SH-SY5Y (cell line): ENCODE data around the gene HAUS7.

Source experiments
- GATA2 ChIP-seq: IDR thresholded peaks from 2 replicates; pipeline ENCODE4 v1.6.1; 2011; ENCODE audit warnings: mild to moderate bottlenecking, low read depth, low read length
- GATA3 ChIP-seq: IDR thresholded peaks from 2 replicates; pipeline ENCODE4 v1.6.1; 2011; ENCODE audit warnings: low read depth, mild to moderate bottlenecking, low read length, moderate library complexity

Gene HAUS7

GRCh38 chrX:153470411-153471363 is at the start of gene HAUS7:
Gene HAUS7 (minus strand): TSS chrX:153470576. CDS start chrX:153470557, 19 bp downstream.
- TF ChIP-seq GATA2 (no peak), GATA3 (no peak)

GRCh38 chrX:153519569-153520286 is 49.4 kb upstream of the HAUS7 start:
- no peak for TF ChIP-seq GATA3
- no peak for TF ChIP-seq GATA2

- TF ChIP-seq GATA3 = no peak
- TF ChIP-seq GATA2 = no peak
Measured at GRCh38 chrX:153517946-153518834, 47.8 kb upstream of the HAUS7 start.

- TF ChIP-seq GATA3 (no peak), GATA2 (no peak)
Measured at GRCh38 chrX:153517423-153517822, 47.0 kb upstream of the HAUS7 start, which contains the start of gene ATP2B3. Gene ATP2B3 (plus strand): TSS chrX:153517642. CDS start chrX:153536248, 18,606 bp downstream.

- TF ChIP-seq GATA2 (no peak), GATA3 (no peak)
Measured at GRCh38 chrX:153516073-153516472, 45.7 kb upstream of the HAUS7 start.

- no peak for TF ChIP-seq GATA2
- TF ChIP-seq GATA3 = no peak
Measured at GRCh38 chrX:153515435-153515834, 45.1 kb upstream of the HAUS7 start.

- no peak for TF ChIP-seq GATA3
- no peak for TF ChIP-seq GATA2
Measured at GRCh38 chrX:153514259-153514658, 43.9 kb upstream of the HAUS7 start.

- no peak for TF ChIP-seq GATA2
- no peak for TF ChIP-seq GATA3
Measured at GRCh38 chrX:153513265-153513664, 42.9 kb upstream of the HAUS7 start.

- no peak for TF ChIP-seq GATA3
- no peak for TF ChIP-seq GATA2
Measured at GRCh38 chrX:153512501-153512893, 42.1 kb upstream of the HAUS7 start.

- no peak for TF ChIP-seq GATA2
- TF ChIP-seq GATA3 = no peak
Measured at GRCh38 chrX:153511784-153512500, 41.6 kb upstream of the HAUS7 start.

GRCh38 chrX:153510383-153510782 is 40.0 kb upstream of the HAUS7 start:
- TF ChIP-seq GATA3 (no peak), GATA2 (no peak)

GRCh38 chrX:153509592-153509991 is 39.2 kb upstream of the HAUS7 start:
- TF ChIP-seq GATA3 = no peak
- no peak for TF ChIP-seq GATA2

GRCh38 chrX:153507484-153508178 is 37.3 kb upstream of the HAUS7 start:
- TF ChIP-seq GATA2 (no peak), GATA3 (no peak)
